Cardiac ventricle fibroblast (primary cell): ENCODE results near the gene CCL20. TPM values are rescaled to one million over a fixed set of nuclear protein-coding genes. Genes with fewer than 3 reads are reported as not detected.

Experiments
- total RNA-seq: library from RNA; depleted of rRNA; stranded (reverse); fragments of >200 nt; gene quantifications from 2 replicates; pipeline ENCODE4 v1.2.3, GENCODE V29; 2015

Gene CCL20
- 0.31 and 1.3 TPM in 2 replicates for total RNA-seq

GRCh38 chr2:227813562-227814353 lies at the start of gene CCL20:
Gene CCL20, plus strand, starts transcription at chr2:227813842. Its CDS starts 70 bp downstream, at chr2:227813912.

Other genes with a start within 250 kb of the CCL20 start
- gene SCYGR2, start 214.9 kb upstream of the CCL20 start, total RNA-seq, result not detected in 2 replicates
- not detected in 2 replicates for gene SCYGR3, start 199.0 kb upstream of the CCL20 start, total RNA-seq
- gene SCYGR4, start 196.3 kb upstream of the CCL20 start, total RNA-seq, result not detected in 2 replicates
- not detected in 2 replicates for gene SCYGR5, start 147.0 kb upstream of the CCL20 start, total RNA-seq
- gene SLC19A3, start 95.8 kb upstream of the CCL20 start, total RNA-seq, result 5.2 and 9.9 TPM in 2 replicates
- not detected in 2 replicates for gene SCYGR6, start 89.1 kb upstream of the CCL20 start, total RNA-seq
- not detected in 2 replicates for gene SCYGR7, start 85.5 kb upstream of the CCL20 start, total RNA-seq
- not detected in 2 replicates for gene SCYGR8, start 67.9 kb upstream of the CCL20 start, total RNA-seq
- 2.8 and 3.4 TPM in 2 replicates for gene DAW1, start 57.8 kb downstream of the CCL20 start, total RNA-seq